Thymus (tissue), 11 donors: ENCODE measurements around the gene ZNRF1. TPM values are rescaled to one million over a fixed set of nuclear protein-coding genes. Genes with fewer than 3 reads are reported as not detected.
"Not testable (repeated sequence)": the region's sequence is repeated elsewhere in the genome, so short reads cannot be mapped to it uniquely, and the experiment has no call there.

Source experiments
- DNase-seq, 9 donors: peaks; one replicate each; pipeline ENCODE4 v3.0.0-alpha.2; 2013; ENCODE audit warnings: low spot score in 9 of 9, low read depth in 6 of 9, missing footprints in 1 of 9
- H3K27ac ChIP-seq, 2 donors: one replicate each; pipeline ENCODE4 v1.5.1; 2013; ENCODE audit warnings: control low read depth in 1 of 2, low read depth in 1 of 2, low read length in 1 of 2, mild to moderate bottlenecking in 1 of 2, moderate library complexity in 1 of 2
- H3K27me3 ChIP-seq, 2 donors: one replicate each; pipeline ENCODE4 v1.5.1; 2013; ENCODE audit warnings: low read length in 1 of 2; ENCODE audit not compliant: control insufficient read depth in 2 of 2, insufficient read depth in 1 of 2
- H3K36me3 ChIP-seq, 2 donors: one replicate each; pipeline ENCODE4 v1.5.1; 2013; ENCODE audit warnings: low read length in 1 of 2, mild to moderate bottlenecking in 1 of 2, moderate library complexity in 1 of 2; ENCODE audit not compliant: control insufficient read depth in 2 of 2, insufficient read depth in 2 of 2
- H3K4me1 ChIP-seq, 2 donors: one replicate each; pipeline ENCODE4 v1.5.1; 2013; ENCODE audit warnings: low read length in 2 of 2; ENCODE audit not compliant: control insufficient read depth in 2 of 2, insufficient read depth in 2 of 2
- H3K4me3 ChIP-seq, 2 donors: one replicate each; pipeline ENCODE4 v1.5.1; 2013; ENCODE audit warnings: low read length in 2 of 2, control low read depth in 1 of 2, mild to moderate bottlenecking in 1 of 2
- H3K9me3 ChIP-seq, 2 donors: one replicate each; pipeline ENCODE4 v1.5.1; 2013; ENCODE audit warnings: low read length in 1 of 2, mild to moderate bottlenecking in 1 of 2; ENCODE audit not compliant: control insufficient read depth in 2 of 2, insufficient read depth in 1 of 2
- WGBS: extraction: QIAGEN DNeasy Blood & Tissue Kit; methylation state at CpG from one replicate; pipeline ENCODE4 v1.1.7; 2013; 5-methylcytosine and 5-hydroxymethylcytosine counted together
- polyA plus RNA-seq: library from polyadenylated mRNA; stranded (reverse); fragments of 200-250 nt; gene quantifications from one replicate; pipeline ENCODE4 v1.2.3, GENCODE V29; 2013
- total RNA-seq: library from RNA; stranded (reverse); fragments of 120-200 nt; gene quantifications from one replicate; pipeline ENCODE4 v1.2.4, GENCODE V29; 2013
- donor health status: healthy.

ZNRF1 gene
- total and polyA plus RNA-seq, 2 donors, result 26.6 to 39.6 TPM

DNA sequence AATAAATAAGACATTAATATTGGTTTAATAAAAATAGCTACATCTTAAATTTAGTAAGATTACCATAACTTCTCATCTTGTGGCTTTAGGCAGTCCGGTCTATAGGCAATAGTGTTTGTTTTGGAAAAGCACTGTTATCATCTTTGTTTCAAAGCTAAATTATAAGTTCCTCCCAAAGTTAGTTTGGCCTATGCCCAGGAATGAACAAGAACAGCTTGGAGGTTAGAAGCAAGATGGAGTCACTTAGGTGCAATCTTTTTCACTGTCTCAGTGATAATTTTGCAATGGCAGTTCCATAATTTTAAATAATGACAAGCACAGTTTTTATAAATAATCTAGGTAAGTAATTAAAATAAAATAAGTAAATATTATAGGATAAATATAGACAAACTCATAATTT, 123.8 kb downstream of the ZNRF1 start:
- H3K4me1 ChIP-seq, result no peaks in the 10 kb centered on the region
- H3K9me3 ChIP-seq, result peaks cover 0 to 10% of the 10 kb centered on the region in 2 donors
- H3K4me3 ChIP-seq, result no peak overlapping the region
- WGBS, result 95% methylated on average over 1 of the region's 1 CpG
- no peak for DNase-seq
- no peak overlapping the region for H3K27ac ChIP-seq
- no peaks in the 10 kb centered on the region for H3K27me3 ChIP-seq
- H3K36me3 ChIP-seq, result no peaks in the 10 kb centered on the region

GRCh38 chr16:75127713-75128415, 129.0 kb downstream of the ZNRF1 start:
- Histone ChIP-seq H3K27me3 (no peaks in the 10 kb centered on the region), H3K9me3 (peaks cover 0 to 4% of the 10 kb centered on the region in 2 donors), H3K4me1 (no peaks in the 10 kb centered on the region), H3K4me3 (no peak overlapping the region), H3K27ac (no peak overlapping the region), H3K36me3 (no peaks in the 10 kb centered on the region)
- no peak for DNase-seq
- WGBS, result 95% methylated on average over 4 of the region's 4 CpGs

GRCh38 chr16:75129421-75130149, 130.8 kb downstream of the ZNRF1 start:
- 55% methylated on average over 5 of the region's 5 CpGs for WGBS
- not testable (repeated sequence) for H3K9me3 ChIP-seq, DNase-seq, H3K4me1 ChIP-seq, H3K36me3 ChIP-seq, H3K27ac ChIP-seq, H3K4me3 ChIP-seq, H3K27me3 ChIP-seq

DNA sequence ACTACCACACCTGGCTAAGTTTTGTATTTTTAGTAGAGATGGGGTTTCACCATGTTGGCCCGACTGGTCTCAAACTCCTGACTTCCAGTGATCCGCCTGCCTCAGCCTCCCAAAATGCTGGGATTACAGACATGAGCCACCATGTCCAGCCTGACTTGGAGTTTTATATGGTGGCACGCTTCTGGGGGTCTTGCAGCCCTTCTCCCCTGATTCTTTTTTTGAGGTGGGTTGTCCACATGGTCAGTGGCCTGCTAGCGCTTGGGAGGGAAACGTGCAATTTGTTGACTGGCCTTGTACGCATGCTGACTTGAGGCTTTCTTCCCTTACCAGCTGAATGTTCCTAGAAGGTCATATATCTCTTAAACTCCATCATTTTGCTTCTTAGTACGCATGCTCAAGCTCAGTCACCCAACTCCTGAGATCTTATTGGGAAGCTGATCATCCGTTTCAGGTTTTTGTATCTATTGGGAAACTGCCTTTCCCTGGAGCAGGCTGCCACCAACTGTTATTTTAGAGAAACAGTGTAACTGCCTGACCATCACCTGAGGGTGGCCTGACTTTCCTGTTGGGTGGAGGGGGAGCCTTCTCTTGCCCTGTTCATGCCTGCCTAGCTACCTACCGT, 131.4 kb downstream of the ZNRF1 start:
- Histone ChIP-seq H3K27ac (no peak overlapping the region), H3K36me3 (no peaks in the 10 kb centered on the region), H3K4me1 (no peaks in the 10 kb centered on the region), H3K9me3 (peaks cover 0 to 4% of the 10 kb centered on the region in 2 donors), H3K4me3 (no peak overlapping the region), H3K27me3 (no peaks in the 10 kb centered on the region)
- no peak for DNase-seq
- 91% methylated on average over 9 of the region's 9 CpGs for WGBS

GRCh38 chr16:75131081-75131480, 132.3 kb downstream of the ZNRF1 start:
- no peak overlapping the region for H3K4me3 ChIP-seq
- no peak for DNase-seq
- no peaks in the 10 kb centered on the region for H3K36me3 ChIP-seq
- H3K27ac ChIP-seq, result no peak overlapping the region
- 81% methylated on average over 7 of the region's 7 CpGs for WGBS
- no peaks in the 10 kb centered on the region for H3K27me3 ChIP-seq
- H3K9me3 ChIP-seq, result peaks cover 0 to 4% of the 10 kb centered on the region in 2 donors
- no peaks in the 10 kb centered on the region for H3K4me1 ChIP-seq

GRCh38 chr16:75138233-75138632, 139.4 kb downstream of the ZNRF1 start:
- 59% methylated on average over 8 of the region's 8 CpGs for WGBS
- no peak overlapping the region for H3K27ac ChIP-seq
- DNase-seq, result no peak

GRCh38 chr16:75138636-75139035, 139.8 kb downstream of the ZNRF1 start:
- WGBS, result 41% methylated on average over 9 of the region's 9 CpGs
- no peaks in the 10 kb centered on the region for H3K27me3 ChIP-seq
- H3K36me3 ChIP-seq, result no peaks in the 10 kb centered on the region
- H3K4me3 ChIP-seq, result no peak overlapping the region
- no peaks in the 10 kb centered on the region for H3K4me1 ChIP-seq
- H3K9me3 ChIP-seq, result no peaks in the 10 kb centered on the region
- H3K27ac ChIP-seq, result no peak overlapping the region
- no peak for DNase-seq

More at GRCh38 chr16:75138233-75138632, 139.4 kb downstream of the ZNRF1 start:
- Histone ChIP-seq H3K36me3 (no peaks in the 10 kb centered on the region), H3K4me1 (no peaks in the 10 kb centered on the region), H3K9me3 (no peaks in the 10 kb centered on the region), H3K4me3 (no peak overlapping the region), H3K27me3 (no peaks in the 10 kb centered on the region)

DNA sequence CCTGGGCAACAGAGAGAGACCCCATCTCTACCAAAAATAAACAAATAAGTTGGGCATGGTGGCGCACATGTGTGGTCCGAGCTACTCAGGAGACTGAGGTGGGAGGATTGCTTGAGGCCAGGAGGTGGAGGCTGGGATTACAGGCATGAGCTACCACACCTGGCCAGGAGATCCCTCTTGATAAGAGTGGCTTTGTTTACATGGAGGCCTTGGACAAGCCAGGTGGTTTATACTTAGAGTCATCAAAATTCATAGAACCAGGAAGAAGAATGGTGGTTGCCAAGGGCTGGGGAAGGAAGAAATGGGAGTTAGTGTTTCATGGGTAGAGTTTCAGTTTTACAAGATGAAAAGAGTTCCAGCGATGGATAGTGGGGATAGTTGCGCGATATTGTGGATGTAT, 140.7 kb downstream of the ZNRF1 start:
- no peaks in the 10 kb centered on the region for H3K9me3 ChIP-seq
- H3K4me1 ChIP-seq, result no peaks in the 10 kb centered on the region
- no peak for DNase-seq
- H3K27me3 ChIP-seq, result no peaks in the 10 kb centered on the region
- no peak overlapping the region for H3K4me3 ChIP-seq
- no peaks in the 10 kb centered on the region for H3K36me3 ChIP-seq
- no peak overlapping the region for H3K27ac ChIP-seq
- 99% methylated on average over 5 of the region's 5 CpGs for WGBS

- H3K4me3 ChIP-seq, result no peak overlapping the region
- H3K4me1 ChIP-seq, result peaks cover 0 to under 1% of the 10 kb centered on the region in 2 donors
- no peaks in the 10 kb centered on the region for H3K36me3 ChIP-seq
- no peaks in the 10 kb centered on the region for H3K27me3 ChIP-seq
- H3K9me3 ChIP-seq, result peaks cover 0 to 4% of the 10 kb centered on the region in 2 donors
- 95% methylated on average over 6 of the region's 6 CpGs for WGBS
- no peak overlapping the region for H3K27ac ChIP-seq
- DNase-seq, result no peak
These were observed 145.1 kb downstream of the ZNRF1 start for GRCh38 chr16:75143941-75144340.
